Cerebellar cortex (tissue), 1 donor: ENCODE data around the gene CEP70.

Experiments
- DNase-seq: peaks from one replicate; pipeline ENCODE4 v3.0.0-alpha.2; 2015; ENCODE audit warnings: low spot score

CEP70 gene

DNA sequence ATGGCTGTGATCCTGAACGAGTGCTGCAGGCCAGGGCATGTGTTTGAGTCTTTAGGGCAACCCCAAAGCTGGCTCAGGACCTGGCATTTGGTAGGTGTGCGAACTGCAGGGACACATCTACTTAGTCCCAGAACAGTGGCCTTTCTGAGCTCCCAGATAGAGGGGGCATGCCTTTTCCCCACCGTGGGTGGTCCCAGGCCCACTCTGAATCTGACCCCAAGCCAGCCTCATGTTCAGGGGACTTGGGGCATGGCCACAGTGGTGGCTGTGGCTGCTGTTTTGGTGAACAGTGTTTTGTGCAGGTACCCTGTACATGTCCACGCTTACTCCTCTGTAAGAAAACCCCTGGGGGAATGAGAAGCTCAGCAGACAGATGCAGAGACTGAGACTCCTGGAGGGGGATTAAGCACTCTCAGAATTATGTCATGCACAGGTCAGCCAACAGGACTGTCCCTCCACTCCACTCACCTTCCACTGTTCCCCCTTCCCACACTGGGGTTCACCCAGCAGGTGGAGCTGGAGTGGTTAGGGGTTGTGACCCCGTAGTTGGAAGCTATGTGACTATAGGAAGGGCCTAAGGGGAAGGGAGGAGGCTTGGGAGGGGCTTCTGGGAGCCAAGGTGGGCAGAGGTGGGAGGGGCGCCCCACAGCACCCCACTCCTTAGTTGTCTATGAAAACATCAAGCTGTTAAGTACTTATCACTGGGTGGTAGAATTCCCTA, 143.2 kb downstream of the CEP70 start:
- DNase-seq = no peak

DNA sequence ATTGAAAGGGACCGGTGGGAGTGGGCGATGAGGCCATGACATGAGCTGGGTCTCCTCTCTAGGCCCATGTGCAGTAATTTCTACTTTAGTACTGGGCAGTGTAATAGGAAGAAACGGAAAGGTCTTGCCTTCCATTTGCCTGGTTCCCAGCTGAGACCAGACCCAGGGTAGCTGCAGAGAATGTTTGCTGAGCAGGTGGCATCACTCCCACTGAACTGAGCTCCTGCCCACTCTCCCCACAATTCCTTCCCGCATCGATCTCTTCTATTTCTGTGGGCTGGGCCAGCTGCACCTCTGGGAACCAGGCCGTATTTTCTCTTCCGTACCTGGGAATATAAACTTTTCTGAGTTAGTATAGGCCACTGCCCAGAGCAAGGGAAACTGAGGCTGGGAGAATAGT, 143.9 kb downstream of the CEP70 start:
- DNase-seq = no peak

DNA sequence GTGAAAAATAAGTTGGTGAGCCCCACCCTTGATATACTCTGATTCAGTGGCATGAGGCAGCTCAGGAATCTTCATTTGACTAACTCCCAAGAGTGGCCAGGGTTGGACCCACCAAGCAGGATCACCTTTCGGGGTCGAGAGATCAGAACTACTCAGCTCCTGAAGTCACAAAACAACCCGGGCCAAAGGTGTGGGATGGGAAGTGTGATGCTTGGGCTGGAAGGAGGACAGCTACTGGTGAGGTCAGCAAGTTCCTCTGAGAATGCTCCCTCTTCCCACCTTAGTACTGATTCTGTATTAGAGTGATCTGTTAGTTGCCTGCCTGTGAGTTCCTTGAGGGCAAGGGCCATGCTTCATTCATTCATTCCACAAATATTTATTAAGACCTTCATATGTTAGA, 144.6 kb downstream of the CEP70 start:
- DNase-seq = no peak

DNA sequence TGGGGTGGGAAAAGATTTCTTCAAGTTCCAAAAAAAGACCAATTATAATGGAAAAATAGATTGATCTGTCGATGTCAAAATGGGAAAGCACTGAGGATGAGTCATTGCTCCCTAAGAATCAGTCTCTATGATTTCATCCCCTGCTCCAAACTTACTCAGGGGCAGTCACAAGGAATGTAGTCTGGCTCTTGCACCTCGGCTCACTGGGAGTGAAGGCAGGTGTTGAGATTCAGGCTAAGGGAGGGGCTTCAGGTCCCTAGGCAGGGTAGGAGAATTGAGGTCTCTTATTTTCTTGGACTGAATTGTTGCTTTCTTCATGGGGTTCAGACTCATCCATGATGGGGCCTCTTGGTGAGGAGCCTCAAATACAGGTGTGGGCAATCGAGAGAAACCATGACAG, 145.4 kb downstream of the CEP70 start:
- DNase-seq = no peak

DNA sequence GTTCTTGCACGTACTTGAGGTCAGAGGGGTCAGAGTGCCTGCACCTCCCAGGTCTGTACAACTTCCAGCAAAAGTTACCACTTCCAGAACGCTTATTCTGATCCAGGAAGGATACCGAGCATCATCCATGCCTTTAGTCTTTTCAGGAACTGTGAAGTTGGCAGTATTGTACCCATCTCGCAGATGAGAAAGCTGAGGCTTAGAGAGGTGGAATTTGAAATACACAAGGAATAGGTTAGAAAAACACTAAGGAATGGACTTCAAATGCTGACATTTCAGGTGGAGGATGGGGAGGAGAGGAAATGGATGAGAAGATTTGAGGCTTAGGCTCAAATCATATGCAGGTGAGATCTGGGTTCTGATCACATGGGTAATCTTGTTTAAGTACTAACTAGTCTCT, 148.4 kb downstream of the CEP70 start:
- DNase-seq = no peak

DNA sequence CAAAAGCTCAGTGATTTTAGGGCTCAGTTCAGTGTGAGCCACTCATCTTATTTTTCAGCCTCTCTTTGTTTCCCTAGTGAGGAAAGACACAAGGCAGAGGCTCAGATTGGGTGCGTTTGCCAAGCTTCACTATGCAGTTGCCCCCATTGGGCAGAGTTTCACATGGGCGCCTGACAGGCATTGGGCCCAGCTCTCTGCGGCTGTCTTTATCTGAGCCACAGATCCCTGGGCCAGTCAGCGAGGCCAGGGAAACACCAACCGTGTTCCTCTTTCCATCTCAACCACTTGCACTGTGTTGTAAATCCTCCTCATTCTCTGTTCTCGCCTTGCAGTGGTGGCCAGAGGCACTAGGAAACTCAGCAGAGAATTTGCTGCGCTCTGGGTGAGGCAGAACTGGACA, 148.8 kb downstream of the CEP70 start:
- no peak for DNase-seq
